Esophagus muscularis mucosa (tissue), 4 donors: ENCODE results near the gene ATP11A. TPM values are rescaled to one million over a fixed set of nuclear protein-coding genes. Genes with fewer than 3 reads are reported as not detected.

Experiments
- DNase-seq: peaks from one replicate; pipeline ENCODE4 v3.0.0-alpha.2; 2017; ENCODE audit errors: extremely low spot score
- H3K27ac ChIP-seq, 4 donors: fragments of 200-600 bp; sonication (generic); replicated peaks in 1 of 4; 1 replicate in 3 of 4; 2 replicates in 1 of 4; pipeline ENCODE4 v1.5.1; 2016 to 2019; ENCODE audit warnings: mild to moderate bottlenecking in 1 of 4
- H3K27me3 ChIP-seq, 4 donors: fragments of 200-600 bp; sonication (generic); one replicate each; pipeline versions ENCODE4 v1.5.1 to v1.6.0; 2016 to 2019
- H3K36me3 ChIP-seq, 4 donors: fragments of 200-600 bp; sonication (generic); one replicate each; pipeline ENCODE4 v1.5.1; 2016 to 2019
- H3K4me1 ChIP-seq, 4 donors: fragments of 200-600 bp; sonication (generic); one replicate each; pipeline ENCODE4 v1.5.1; 2016 to 2019
- H3K4me3 ChIP-seq, 4 donors: fragments of 200-600 bp; sonication (generic); 1 replicate in 2 of 4; 2 replicates in 2 of 4; pipeline ENCODE4 v1.5.1; 2016 to 2019; ENCODE audit warnings: mild to moderate bottlenecking in 4 of 4, moderate library complexity in 1 of 4
- H3K9me3 ChIP-seq, 4 donors: fragments of 200-600 bp; sonication (generic); 1 replicate in 3 of 4; 2 replicates in 1 of 4; pipeline ENCODE4 v1.5.1; 2016 to 2019
- EP300 ChIP-seq: sonication (generic); formaldehyde crosslinking; IDR thresholded peaks from one replicate; pipeline ENCODE4 v1.6.1; 2017; ENCODE audit warnings: antibody characterized with exemption
- POLR2A ChIP-seq: fragments of 450-650 bp; IDR thresholded peaks from one replicate; pipeline ENCODE4 v1.6.1; 2017; ENCODE audit warnings: antibody characterized with exemption, moderate library complexity, mild to moderate bottlenecking, low read depth
- POLR2AphosphoS5 ChIP-seq, 2 donors: sonication (generic); formaldehyde crosslinking; IDR thresholded peaks; one replicate each; pipeline ENCODE4 v1.6.1; 2017; ENCODE audit warnings: antibody characterized with exemption in 2 of 2
- WGBS: methylation state at CpG from one replicate; pipeline ENCODE4 v1.1.5; 2018; 5-methylcytosine and 5-hydroxymethylcytosine counted together
- intact Hi-C: fragments of 100-400 bp; cut with DNase I; formaldehyde crosslinking; loops from one replicate; pipeline ENCODE4 v1.15.1; 2023
- total RNA-seq, 4 donors: library from RNA; depleted of rRNA; stranded (reverse); fragments of >200 nt; gene quantifications; one replicate each; pipeline versions ENCODE4 v1.1.0 to v1.2.1, GENCODE V29; 2016
- TF ChIP-seq, protein P1 (sequence below), 3 experiments: fragments of 200-600 bp in 2 of 3; fragments of 450-650 bp in 1 of 3; sonication (generic) in 2 of 3; IDR thresholded peaks; one replicate each; pipeline ENCODE4 v1.5.1; 2017 to 2019; ENCODE audit warnings: antibody characterized with exemption in 3 of 3, mild to moderate bottlenecking in 2 of 3, moderate library complexity in 1 of 3

The ATP11A gene
- total RNA-seq, 4 donors from 2014 or later, result 11.2 to 27.8 (median 14.3) TPM

DNA sequence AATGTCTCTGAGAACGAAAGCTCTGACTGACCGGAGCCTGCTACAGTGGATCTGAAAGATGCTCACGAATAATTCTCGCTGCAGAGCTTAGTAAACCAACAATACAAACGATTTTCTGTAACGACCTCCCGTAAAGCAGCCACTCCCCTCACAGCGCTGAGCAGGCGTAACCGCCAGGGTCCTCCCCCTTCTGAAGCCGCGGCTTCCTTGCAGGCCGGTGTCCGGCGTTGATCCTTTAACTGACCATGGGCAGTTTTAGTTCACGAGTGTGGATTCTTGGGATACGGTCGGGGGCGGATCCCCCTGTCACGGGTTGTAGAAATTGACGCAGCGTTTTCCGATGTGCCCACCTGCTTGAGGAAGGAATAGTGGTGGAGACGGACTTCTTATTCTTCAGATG, 75.9 kb downstream of the ATP11A start:
- WGBS, result 94% methylated on average over 24 of the region's 24 CpGs
- Histone ChIP-seq H3K36me3 (peaks cover 0 to 4% (median 0%) of the 10 kb centered on the region in 4 donors), H3K9me3 (no peaks in the 10 kb centered on the region), H3K4me3 (no peak overlapping the region), H3K4me1 (peaks cover 0 to 12% (median 4%) of the 10 kb centered on the region in 4 donors), H3K27ac (no peak overlapping the region), H3K27me3 (no peaks in the 10 kb centered on the region)
- intact Hi-C loops, result loop anchor here (5.0 kb wide), 1 partner anchor 78 kb away; no protein-coding TSS in a partner anchor
- TF ChIP-seq POLR2A (no peak), EP300 (no peak), POLR2AphosphoS5 (IDR thresholded peaks at IDR 0.05) (no peak)
- TF ChIP-seq, protein P1, sequence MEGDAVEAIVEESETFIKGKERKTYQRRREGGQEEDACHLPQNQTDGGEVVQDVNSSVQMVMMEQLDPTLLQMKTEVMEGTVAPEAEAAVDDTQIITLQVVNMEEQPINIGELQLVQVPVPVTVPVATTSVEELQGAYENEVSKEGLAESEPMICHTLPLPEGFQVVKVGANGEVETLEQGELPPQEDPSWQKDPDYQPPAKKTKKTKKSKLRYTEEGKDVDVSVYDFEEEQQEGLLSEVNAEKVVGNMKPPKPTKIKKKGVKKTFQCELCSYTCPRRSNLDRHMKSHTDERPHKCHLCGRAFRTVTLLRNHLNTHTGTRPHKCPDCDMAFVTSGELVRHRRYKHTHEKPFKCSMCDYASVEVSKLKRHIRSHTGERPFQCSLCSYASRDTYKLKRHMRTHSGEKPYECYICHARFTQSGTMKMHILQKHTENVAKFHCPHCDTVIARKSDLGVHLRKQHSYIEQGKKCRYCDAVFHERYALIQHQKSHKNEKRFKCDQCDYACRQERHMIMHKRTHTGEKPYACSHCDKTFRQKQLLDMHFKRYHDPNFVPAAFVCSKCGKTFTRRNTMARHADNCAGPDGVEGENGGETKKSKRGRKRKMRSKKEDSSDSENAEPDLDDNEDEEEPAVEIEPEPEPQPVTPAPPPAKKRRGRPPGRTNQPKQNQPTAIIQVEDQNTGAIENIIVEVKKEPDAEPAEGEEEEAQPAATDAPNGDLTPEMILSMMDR (IDR thresholded peaks at IDR 0.05), result no peak
- no peak for DNase-seq

DNA sequence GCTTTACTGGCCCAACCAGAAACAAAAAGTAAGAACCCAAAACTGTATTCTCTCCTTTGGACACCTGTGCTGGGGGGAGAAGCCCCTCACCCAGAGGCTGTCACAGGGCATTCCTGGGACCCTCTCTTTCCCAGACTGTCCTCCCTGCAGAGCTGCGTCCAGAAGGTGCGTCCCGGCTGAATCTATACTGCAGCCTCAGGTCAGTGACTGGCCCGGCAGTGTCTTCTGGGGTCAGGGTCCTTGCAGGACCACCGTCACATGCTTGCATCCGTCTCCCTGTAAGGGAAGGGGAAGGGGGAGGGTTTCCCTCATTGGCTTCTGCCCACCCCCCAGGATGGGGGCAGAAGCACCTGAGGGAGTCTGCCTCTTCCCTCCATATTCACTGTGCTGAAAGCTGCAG, 76.5 kb downstream of the ATP11A start:
- no peak overlapping the region for H3K27ac ChIP-seq
- H3K9me3 ChIP-seq, result no peaks in the 10 kb centered on the region
- intact Hi-C loops, result loop anchor here (5.0 kb wide), 1 partner anchor 79 kb away; no protein-coding TSS in a partner anchor
- TF ChIP-seq POLR2A (no peak), POLR2AphosphoS5 (IDR thresholded peaks at IDR 0.05) (no peak), EP300 (no peak)
- TF ChIP-seq, protein P1 (IDR thresholded peaks at IDR 0.05), result no peak
- no peak overlapping the region for H3K4me3 ChIP-seq
- 76% methylated on average over 5 of the region's 6 CpGs for WGBS
- peaks cover 0 to 18% (median 4%) of the 10 kb centered on the region in 4 donors for H3K4me1 ChIP-seq
- peaks cover 0 to 4% (median 0%) of the 10 kb centered on the region in 4 donors for H3K36me3 ChIP-seq
- no peak for DNase-seq
- H3K27me3 ChIP-seq, result no peaks in the 10 kb centered on the region

DNA sequence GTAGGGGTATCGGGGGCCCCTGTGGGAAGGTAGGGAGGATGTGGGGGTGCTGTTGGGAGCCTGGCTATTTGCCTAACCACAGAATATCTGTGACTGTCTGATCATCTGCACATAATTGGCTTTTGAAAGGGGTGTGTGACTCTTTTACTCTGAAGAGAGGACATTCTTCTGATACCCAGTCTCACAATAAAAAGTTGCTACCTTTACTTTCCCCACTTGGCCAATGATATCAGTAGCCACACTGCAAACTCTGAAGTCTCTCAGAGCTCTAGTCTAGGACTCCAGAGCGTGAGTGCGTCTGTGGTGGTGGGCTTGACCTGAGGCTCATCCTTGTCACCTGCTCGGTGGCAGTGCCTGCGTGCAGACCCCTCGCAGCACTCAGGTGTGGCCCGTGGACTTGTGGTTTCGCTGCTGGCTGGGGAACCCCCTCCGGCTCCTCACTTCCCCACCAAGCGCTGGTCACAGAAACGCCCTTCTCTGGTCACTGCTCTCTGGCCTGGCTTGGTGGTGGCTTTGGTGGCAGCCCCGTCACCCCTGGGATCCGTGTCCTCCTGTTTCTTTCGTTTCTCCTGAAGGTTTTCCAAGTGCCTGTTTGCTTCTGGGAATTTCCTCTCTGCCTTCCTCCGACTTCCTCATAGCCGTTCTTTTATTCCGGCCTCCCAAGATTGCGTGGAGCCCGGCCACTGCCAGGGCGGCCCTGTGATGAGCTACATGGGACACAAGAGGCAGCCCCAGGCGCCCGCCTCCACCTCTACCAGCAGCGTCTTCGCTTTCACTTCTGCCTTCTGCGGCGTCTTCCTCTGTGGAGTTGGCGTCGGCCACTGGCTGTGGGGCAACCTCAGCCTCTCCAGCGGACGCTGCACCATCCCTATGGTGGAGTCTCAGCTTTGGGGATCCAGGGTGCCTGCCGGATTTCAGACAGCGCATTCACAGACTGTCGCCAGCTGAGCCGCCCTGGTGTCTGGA, 78.0 kb downstream of the ATP11A start:
- Histone ChIP-seq H3K4me1 (peaks cover 0 to 11% (median 0%) of the 10 kb centered on the region in 4 donors), H3K9me3 (no peaks in the 10 kb centered on the region), H3K27me3 (no peaks in the 10 kb centered on the region), H3K36me3 (peaks cover 0 to 4% (median 0%) of the 10 kb centered on the region in 4 donors), H3K27ac (no peak overlapping the region), H3K4me3 (no peak overlapping the region)
- WGBS, result 93% methylated on average over 34 of the region's 34 CpGs
- no peak for DNase-seq
- TF ChIP-seq, protein P1 (IDR thresholded peaks at IDR 0.05), result no peak
- TF ChIP-seq POLR2AphosphoS5 (IDR thresholded peaks at IDR 0.05) (no peak), EP300 (no peak), POLR2A (no peak)
- intact Hi-C loops, result loop anchor here (5.0 kb wide), 1 partner anchor 80 kb away; no protein-coding TSS in a partner anchor

DNA sequence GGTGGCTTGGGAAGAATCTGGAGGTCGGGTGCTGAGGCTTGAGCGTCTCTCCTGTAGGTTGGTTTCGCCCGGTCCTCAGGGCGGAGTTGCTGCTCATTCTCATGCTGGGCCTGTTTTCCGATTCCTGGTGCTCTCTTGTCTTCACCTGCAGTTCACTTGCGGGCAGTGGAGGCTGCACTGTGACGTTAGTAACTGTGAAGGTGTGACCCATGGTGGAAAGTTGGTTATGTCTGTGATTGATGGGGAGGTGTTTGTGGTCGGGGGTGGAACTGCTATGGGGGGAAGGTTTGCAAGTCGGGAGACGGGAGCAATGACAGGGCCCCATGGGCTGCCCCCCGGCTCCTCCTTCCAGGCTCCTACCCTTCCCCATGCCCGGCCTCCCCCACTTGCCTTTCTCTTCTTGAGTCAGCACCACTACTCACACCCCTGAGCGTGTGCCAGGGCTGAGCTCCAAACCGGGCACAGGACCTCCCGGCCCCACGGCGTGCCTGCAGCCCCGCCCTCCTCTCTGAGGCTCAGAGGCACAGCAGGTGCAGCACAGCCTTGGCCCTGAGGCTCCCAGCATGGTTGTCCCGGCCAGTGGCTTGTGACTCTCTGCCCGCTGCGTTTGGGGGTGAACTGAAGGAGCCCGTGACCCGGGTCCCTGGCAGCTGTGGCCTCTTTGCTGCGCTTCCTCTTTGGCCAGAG, 79.1 kb downstream of the ATP11A start:
- intact Hi-C loops, result loop anchor here (5.0 kb wide), 1 partner anchor 82 kb away; no protein-coding TSS in a partner anchor
- WGBS, result 94% methylated on average over 18 of the region's 25 CpGs
- H3K36me3 ChIP-seq, result peaks cover 0 to 4% (median 0%) of the 10 kb centered on the region in 4 donors
- no peak for DNase-seq
- no peaks in the 10 kb centered on the region for H3K27me3 ChIP-seq
- H3K9me3 ChIP-seq, result no peaks in the 10 kb centered on the region
- no peak overlapping the region for H3K4me3 ChIP-seq
- TF ChIP-seq POLR2A (no peak), POLR2AphosphoS5 (IDR thresholded peaks at IDR 0.05) (no peak), EP300 (no peak)
- TF ChIP-seq, protein P1 (IDR thresholded peaks at IDR 0.05), result no peak
- peaks cover 0 to 11% (median 3%) of the 10 kb centered on the region in 4 donors for H3K4me1 ChIP-seq
- no peak overlapping the region for H3K27ac ChIP-seq
